Measurements from ENCODE around the gene CDK11A.

Gene CDK11A

GRCh38 chr1:1724035-1724864 is at the start of gene CDK11A:
Gene CDK11A (minus strand): TSS chr1:1724357. CDS start chr1:1722818, 1,539 bp downstream.
- peak; percentile 9 for TF ChIP-seq CTCF (IDR thresholded peaks at IDR 0.05; ENCODE audit: low read length, missing control alignments)
- H3K4me3 ChIP-seq (replicated peaks; ENCODE audit: low read depth, low read length) = peak within 1 kb of the TSS; percentile 67
- DNase-seq (ENCODE audit: low read depth) = peak; percentile 100

GRCh38 chr1:1773874-1774273 is 49.7 kb upstream of the CDK11A start:
- H3K4me3 ChIP-seq (replicated peaks; ENCODE audit: low read depth, low read length) = no peak overlapping the region
- DNase-seq (ENCODE audit: low read depth) = no peak
- no peak for TF ChIP-seq CTCF (IDR thresholded peaks at IDR 0.05; ENCODE audit: low read length, missing control alignments)

- no peak for TF ChIP-seq CTCF (IDR thresholded peaks at IDR 0.05; ENCODE audit: low read length, missing control alignments)
- H3K4me3 ChIP-seq (replicated peaks; ENCODE audit: low read depth, low read length) = no peak overlapping the region
- no peak for DNase-seq (ENCODE audit: low read depth)
Observed at GRCh38 chr1:1771096-1771495, 46.9 kb upstream of the CDK11A start.

- no peak for TF ChIP-seq CTCF (IDR thresholded peaks at IDR 0.05; ENCODE audit: low read length, missing control alignments)
- no peak overlapping the region for H3K4me3 ChIP-seq (replicated peaks; ENCODE audit: low read depth, low read length)
- no peak for DNase-seq (ENCODE audit: low read depth)
Observed at GRCh38 chr1:1770102-1770501, 45.9 kb upstream of the CDK11A start.

- no peak overlapping the region for H3K4me3 ChIP-seq (replicated peaks; ENCODE audit: low read depth, low read length)
- TF ChIP-seq CTCF (IDR thresholded peaks at IDR 0.05; ENCODE audit: low read length, missing control alignments) = no peak
- DNase-seq (ENCODE audit: low read depth) = no peak
Observed at GRCh38 chr1:1768249-1768992, 44.3 kb upstream of the CDK11A start.

GRCh38 chr1:1764876-1765470 is 40.8 kb upstream of the CDK11A start:
- DNase-seq (ENCODE audit: low read depth) = no peak
- no peak overlapping the region for H3K4me3 ChIP-seq (replicated peaks; ENCODE audit: low read depth, low read length)
- TF ChIP-seq CTCF (IDR thresholded peaks at IDR 0.05; ENCODE audit: low read length, missing control alignments) = no peak
